Stromal cell of bone marrow (primary cell): ENCODE measurements around the gene TREH.

Source experiments
- DNase-seq: peaks from one replicate; pipeline ENCODE4 v3.0.0-alpha.2; 2012; ENCODE audit warnings: low read depth

The TREH gene

DNA sequence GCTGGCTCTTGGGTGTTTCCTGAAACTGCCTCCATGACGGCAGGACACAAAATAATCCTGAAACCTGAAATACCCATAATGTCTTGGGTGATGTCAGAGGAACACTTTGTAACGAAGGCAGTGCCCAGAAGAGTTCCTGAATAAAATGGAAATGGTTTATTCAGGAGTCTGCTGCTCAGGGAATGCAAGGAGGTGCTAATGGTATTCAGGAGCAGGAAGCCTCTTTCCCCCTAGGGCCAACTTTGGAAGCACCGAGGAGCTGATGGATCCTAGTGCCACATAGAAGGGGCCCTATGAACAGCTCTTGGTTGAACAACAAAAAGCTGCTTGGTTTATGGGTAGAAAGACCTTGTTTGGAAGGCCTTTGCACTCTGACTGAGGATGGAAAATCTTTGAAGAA is 15.5 kb downstream of the TREH start:
- no peak for DNase-seq

DNA sequence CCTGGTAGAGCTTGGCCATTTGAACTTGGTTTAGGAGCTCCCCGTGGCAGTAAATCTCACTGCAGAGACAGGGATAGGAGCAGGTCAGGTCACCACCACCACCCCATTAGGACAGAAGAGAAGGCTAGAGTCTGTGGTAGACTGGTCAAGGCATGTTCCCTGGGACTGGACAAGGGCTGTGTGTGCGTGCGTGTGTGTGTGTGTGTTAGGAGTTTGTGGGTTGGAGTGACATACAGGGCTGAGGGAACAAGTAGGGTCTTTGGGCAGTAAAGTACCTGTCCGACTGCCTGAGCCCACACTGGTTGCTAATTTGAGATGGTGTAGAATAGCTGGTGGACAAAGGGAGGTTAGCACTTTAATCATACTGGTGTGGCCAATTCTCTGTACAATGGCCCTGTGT is 16.1 kb downstream of the TREH start:
- DNase-seq = no peak

DNA sequence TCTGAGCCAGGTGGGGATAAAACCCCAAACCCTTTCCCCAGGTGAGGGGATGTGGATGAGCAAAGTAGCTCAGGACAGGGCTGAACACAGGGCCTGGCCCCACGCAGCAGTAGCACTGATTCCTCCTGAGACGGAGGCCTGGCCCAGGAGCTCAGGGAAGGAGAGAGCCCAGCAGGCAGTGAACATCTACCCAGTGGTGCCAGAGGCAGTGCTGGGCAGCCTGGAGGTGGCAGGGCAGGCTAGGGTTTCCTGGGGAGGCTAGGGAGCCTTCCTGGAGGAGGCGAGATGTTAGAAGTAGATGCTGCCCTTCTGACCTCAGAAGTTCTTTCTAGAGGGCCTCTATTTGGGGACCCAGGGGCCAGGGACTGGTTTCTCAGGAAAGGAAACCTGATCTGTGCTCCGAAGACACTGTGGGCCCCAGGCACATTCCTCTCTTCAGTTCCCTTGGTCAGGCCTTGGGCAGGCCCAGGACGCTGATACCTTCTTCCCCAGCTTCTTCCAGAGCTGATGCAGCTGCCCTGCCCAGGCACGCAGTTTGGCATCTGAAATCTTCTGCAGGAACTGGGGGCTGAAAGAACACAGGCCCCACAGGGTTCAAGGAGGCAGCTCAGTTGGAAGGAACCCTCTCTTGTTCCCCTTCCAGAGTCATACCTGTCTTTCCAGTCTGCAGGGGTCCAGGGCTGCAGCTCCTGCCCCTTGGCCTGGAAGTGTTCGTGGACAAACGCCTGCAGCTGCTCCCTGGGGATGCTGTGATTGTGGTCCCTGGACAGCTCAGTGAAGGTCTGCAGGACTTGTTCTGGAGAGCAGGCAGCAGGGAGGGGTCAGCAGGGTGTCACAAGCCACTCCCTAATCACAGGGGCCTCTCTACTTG is 16.8 kb downstream of the TREH start:
- no peak for DNase-seq

DNA sequence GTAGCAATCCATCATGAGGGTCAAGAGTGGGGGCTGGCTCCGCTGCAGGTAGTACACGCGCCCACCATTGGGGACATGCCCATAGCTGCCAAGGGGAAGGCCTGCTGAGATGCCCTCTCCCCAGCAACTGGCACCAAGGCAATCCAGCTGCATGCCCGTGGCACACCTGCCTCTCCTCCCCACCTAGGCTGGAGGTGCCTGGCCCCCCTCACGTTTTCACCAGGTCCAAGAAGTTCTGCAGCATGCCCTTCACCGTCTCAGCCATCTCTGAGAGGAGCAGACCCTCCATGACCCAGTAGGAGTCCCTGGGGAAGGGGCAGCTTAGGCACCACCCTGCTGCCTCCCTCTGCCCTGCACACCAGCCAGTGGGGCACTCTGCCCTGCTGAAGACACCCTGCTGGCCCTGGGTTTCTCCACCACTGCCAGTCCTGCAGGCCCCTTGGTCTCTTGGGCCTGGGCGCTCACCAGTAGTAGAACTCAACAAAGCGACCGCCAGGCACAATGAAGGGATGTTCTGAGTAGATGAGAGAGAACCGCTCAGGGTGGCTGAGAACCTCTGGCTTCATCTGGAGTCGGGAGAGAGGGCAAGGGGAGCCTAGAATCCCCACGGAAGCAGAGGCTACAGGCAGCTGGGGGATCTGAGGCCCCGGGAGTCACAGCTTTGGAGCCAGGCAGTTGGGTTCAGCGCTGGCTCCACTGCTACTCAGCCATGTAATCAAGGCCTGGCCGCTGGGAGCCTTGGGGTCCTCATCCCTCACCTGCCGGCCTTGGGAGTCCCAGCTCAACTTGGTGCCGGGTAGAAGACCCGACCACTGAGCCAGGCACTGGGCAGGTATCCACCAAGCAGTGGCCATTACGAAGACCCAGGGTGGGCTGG is 17.8 kb downstream of the TREH start:
- no peak for DNase-seq

DNA sequence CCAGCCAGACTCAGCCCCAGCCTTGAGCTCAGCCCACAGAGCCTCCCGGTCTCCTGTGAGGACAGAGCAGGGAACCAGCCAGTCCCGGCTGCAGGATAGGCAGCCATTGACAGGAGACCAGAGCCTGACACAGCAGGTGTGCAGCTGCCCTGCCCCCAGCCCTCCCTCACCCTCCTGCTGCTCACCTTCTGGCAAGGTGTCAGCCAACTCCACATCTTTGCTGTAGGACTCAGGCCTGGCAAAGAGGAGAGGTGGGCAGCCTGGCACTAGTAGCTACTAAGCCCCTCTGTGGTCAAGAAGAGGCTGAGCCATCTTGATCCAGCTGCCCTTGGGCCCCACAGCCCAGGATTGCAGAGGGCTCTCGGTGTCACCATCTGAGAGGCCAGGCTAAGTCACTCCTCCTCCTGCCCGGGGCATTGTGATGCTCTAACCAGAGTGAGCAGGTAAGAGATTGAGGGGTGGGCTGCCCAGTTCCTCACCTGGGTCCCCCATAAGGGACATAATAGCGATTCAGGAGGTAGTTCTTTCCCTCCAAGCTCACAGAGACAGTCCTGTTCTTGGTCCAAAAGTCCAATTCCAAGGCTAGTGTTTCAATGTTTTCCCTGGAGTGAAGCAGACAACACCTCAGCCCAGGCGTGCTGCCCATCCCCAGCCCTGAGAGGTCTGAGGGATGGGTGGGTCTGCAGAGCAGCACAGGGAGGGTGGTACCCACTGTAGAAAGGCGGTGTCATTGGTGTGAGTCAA is 18.6 kb downstream of the TREH start:
- no peak for DNase-seq

DNA sequence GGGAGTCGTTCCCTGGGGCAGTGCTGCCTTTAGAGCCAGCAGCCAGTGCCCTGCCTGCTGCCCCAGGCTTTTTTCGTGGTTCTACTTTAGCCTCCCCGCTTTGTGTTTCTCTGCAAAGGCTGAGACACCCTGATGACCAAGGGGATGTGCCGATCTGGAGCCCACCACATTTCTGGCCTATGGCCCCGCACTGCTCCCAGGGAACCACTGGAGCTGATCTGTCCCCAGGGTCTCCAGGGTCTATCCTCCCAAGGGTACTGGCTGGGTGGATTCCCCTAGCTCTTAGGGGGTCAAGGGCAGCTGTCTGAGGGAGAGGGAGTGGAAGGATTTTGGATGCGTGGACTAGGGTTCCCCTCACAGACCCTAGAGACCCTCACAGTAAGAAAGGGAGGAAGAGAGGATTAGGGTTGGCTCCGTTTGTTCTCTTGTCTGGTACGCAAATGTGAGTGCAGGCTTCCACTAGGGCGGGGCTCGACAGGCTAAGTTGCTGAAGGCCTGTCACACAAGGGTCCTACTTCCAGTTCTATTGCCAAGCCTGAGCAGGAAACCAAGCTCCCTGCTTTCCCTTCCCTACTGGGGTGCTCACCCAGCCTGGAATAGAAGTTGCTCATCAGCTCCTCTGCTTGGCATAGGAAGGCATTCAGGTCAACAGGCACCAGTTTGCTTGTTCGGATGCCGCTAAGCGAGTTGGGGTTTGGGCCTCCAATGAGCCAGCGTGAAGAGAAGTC is 19.3 kb downstream of the TREH start:
- no peak for DNase-seq

DNA sequence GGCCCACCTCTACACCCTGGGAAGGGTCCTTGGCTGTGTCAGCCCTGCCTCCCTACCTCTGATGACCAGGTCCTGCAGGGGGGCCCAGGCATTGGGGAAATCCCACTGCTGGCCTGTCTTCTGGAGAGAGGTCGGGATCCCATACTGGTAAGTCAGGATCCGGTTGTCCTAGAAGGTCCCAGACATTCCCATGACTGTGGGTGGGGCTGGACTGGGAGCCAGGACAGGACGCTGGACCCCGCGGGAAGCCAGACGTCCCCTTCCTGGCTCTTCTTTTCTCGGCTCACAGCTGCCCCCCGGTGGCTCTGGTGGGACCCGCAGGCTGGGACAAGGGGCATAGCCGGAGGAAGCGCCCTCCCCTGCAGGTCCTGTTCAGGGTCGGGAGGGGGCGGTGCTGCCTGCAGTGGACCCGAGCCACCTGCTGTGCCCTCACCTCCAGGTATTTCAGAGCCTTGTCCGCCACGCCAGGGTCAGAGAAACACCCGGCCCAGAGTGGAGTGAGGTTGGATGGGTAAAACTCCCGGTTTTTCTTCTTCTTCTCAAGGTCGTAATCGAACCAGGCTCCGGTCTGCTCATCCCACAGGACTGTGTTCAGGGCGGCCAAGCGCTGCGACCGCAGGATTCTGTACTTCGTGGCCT is 20.0 kb downstream of the TREH start:
- peak; percentile 57 for DNase-seq

DNA sequence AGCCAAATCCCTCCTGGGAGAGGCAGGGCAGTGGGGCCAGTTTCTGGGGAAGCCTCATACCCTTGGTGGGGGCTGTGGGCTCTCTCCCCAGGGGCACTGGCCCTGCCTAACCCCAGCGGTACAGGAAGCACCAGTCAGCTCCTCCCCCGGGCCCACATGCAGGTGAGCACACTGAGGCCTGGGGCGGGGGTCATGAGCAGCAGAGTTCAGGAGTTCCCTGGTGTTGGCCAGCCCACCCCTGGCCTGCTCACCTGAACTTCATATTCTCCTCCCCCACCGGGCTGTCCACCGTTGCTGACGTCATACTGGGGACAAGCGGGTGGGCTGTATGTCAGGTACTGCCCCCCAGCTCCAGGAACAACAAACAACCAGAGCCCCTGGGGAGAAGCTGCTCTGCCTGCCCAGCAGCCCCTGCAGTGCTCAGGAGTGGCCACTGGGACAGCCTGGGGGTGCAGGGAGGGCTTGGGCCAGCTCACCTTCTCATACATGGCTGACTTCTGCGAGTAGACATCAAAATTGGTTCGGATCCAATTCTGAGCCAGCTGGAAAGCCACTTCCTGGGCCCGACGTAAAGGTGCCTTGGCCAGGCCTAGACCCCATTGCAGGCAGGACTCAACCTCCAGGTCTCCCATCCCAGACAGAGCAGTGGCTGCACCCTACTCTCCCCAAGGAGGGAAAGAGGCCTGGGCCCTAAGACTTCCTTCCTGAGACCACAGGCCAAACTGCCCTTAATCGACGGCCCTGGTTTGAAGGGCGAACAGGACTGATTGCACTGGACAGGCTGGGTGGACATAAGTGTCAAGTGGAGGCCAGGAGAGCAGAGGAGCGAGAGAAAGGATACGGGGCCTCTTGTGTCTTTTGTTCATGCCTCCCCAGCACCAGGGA is 20.8 kb downstream of the TREH start:
- DNase-seq = no peak

DNA sequence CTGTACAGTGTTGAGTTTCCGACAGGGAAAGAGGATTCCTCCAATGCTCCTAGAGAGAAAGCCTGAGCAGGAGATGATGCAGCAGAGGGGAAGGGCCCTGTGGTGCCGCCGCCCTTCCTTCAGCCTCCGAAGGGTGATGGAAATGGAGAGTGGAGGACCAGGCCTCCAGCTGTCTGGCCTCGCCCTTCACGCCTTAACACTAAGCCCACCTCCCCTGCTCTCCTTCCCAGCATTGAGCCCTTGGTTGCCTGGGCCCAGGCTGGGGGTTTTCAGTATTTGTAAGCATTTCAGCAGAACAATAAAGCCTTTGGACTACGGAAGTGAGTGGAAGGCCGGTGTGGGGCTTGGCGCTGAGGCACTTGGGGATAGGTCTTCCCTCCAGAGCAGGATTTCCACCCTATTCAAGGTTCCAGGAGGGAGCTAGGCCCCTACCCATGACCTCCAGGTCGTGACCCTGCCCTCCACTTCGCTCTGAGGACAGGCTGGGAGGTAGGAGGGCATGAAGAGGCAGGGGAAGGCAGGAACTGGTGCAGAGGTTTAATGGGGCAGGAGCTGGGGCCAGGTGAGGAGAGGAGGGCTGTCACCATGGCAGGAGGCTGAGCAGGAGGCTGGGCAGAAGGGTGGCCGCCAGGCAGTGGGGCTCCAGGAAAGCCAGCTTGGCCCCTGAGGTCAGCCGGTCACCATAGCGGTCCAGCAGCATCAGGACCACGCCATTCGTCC is 21.6 kb downstream of the TREH start:
- DNase-seq = no peak

DNA sequence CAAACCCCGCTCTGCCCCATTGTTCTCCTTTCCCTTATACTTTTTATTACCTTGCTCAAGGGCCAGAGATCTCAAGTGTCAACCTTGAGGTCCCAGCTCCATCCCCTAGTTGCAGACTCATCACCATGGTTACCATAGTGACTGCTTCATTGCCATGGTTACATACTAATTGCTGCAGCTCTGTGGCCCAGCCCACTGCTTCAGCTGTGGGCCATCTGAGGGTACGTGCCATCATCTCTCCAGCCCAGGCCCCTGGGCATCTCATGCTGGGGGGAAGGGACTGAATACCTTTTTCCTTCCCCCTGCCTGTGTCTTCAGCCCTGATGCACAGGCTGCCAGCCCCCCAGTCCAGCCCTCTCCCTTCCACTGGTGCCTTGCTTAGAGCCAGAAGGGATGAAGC is 22.2 kb downstream of the TREH start:
- DNase-seq = no peak

DNA sequence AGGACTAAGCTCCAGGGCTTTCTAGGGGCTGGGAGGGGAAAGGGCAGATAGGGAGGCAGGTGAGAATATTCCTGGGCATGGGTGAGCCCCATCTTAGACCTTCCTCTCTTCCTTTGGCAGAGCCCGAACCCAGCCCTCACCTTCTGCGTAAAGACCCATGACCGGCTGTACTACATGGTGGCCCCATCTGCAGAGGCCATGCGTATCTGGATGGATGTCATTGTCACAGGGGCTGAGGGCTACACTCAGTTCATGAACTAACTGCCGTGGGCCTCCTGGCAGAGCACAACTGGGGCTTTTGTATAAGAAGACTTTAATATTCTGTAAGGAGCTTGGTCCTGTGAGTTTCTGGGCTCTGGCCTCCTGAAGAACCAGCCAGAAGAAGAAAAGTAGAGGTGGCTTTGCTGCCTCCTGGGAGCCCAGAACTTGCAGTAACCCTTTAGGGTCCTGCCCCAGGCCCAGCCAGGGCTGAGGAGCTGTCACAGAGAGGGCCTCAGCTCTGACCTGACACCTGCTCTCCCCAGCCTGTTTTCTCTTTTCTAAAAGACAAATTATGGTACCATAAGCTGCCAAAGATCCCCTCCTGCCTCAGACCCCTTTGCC is 22.8 kb downstream of the TREH start:
- DNase-seq = no peak

DNA sequence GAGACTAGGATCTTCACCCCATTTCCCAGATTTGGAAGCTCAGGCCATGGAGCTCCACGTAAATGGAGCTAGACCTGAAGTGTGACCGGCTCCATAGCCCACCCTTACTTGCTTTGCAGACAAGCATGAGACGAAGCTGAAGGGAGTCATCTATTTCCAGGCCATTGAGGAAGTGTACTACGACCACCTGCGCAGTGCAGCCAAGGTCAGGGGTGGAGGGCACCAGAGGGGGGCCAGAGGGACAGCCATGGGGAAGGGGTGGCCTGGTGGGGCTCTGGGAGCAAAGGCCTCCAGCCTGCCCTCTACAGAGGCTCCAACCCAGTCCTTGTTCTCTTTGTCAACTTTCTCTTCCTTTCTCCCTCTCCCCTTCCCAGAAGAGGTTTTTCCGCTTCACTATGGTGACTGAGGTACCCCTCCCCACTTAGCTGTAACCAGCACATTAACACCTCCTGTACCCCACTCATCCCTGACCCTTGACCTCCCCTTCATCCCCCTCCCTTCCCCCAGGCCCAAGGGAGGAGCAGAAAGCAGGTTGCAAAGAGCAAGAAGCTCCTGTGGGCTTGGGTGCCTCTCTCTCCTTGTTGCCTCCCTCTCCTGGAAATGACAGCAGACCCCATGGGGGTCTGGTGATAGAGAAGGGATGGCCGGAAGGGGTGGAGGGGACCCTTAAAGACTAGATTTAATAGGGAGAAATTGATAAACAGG is 23.8 kb downstream of the TREH start:
- no peak for DNase-seq

DNA sequence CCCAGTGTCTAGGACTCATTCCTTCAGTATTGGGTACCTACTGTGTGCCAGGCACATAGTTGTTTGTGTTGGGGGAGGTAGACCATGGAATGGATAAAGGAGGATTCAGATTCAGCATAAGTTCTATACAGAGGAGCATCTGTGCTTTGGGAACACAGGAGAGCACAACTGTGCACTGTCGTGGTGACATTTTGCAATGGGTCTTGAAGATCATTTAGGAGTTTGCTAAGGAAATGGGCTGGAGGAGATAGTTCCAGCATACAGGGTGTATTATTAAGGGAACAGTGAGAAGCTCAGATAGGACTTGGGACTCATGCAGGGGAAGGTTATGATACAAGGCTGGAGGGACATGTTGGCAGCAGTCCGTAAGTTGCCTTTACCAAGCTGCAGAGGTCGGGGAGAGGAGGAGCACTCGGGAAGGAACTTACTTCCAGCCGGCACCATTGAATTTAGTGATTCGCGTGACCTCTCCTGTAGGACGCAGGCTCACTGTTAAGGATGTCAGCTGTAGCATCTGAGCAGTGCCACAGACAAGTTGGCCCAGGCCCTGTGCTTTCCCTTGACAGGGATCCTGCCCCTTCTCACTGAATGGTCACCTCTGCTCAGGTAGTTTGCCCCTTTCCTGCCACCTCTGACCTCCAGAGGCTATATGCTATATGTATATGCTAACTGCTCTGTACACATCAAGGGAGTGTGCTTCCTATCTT is 25.6 kb downstream of the TREH start:
- no peak for DNase-seq

DNA sequence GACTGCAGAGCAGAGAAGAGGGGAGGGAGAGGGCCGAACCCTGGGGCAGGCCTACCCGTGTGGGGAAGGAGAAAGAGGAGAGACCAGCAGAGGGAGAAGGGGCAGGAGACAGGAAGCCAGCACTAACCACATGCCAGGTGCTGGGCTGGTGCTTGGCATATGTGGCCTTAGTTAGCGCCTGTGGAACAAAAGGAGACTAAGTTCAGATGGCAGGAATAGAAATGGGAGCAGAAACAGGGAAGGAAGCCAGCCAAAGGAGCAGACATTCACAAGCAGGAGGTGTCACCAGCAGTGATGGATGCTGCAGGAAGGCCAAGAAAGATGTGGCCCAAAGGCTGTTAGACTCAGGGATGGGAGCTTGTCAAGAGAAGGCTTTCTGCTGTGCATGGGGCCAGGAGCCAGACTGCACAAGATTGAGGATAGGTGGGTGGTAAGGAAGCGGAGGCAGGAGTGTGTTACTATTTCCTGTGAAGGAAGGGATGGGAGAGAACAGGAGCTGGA is 26.7 kb downstream of the TREH start:
- no peak for DNase-seq

DNA sequence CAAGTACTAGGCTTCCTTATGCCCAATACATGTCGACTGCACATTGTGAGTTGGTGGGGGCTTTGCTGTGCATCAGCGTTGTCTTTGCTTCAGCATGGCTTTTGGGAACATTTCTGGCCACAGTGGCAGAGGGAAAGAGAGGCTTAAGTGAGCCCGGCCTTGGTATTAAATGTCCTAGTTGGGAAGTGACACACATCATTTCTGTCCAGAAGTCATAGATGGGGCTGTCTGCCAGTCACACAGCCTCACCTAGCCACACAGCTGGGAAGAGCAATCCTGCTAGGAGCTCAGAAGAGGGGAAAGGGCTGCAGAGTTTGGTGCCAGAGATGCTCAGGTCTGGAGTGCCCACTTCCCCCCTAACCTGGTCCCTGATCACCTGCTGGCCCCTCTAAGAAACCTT is 27.6 kb downstream of the TREH start:
- no peak for DNase-seq

DNA sequence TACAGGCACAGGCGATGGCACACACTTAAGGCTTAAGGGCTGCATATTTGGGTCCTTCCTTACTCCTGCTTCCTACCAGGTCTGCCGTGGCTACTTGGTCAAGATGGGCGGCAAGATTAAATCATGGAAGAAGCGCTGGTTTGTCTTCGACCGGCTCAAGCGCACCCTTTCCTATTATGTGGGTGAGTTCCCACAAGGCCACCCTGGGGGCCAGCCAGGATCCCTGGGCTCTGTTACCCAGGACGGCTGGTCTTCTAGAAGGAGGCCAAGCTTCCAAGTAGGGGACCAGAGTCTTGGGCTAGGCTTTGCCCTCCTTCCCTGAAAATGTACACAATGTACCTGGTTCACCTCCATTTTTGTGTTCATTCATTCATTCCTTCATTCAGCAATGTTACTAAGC is 29.1 kb downstream of the TREH start:
- no peak for DNase-seq

DNA sequence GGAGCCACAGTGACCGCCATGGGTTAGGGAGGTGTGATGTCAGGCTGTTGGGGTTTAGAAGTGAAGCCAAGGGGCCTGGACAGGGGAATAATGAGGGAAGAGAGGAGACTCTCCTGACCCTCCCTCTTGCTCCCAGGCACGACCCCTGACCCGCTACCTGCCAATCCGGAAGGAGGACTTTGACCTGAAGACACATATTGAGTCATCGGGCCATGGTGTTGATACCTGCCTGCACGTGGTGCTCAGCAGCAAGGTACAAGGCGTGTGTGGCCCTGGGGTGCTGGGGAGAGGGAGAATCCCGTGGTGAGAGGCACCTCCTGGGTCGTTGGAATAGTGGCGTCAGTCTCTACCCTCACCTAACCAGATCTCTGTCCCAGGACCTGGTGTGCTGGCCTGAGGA is 29.5 kb downstream of the TREH start:
- DNase-seq = no peak

DNA sequence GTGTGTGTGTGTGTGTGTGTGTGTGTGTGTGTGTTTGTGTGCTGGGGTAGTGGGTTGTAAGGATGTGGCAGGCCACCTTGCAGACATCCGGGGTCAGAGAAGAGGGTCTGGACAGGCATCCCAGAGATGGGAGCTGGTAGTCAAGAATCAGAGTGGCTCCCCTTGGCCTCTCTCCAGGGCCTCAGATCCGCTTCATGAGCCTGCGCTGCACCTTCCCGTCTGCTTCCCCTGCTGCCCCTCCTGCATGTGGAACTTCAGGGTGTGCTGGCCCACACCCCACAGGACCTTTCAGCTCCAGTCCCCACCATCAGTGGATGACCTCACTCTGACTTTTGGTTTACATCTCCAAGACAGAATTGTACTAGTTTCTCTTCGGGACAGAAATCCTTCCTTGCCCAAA is 31.2 kb downstream of the TREH start:
- no peak for DNase-seq
